Effector memory CD4-positive, alpha-beta T cell (primary cell): Measurements from ENCODE around the gene OR6S1.
"Not testable (repeated sequence)": the region's sequence is repeated elsewhere in the genome, so short reads cannot be mapped to it uniquely, and the experiment has no call there.

Experiments used
- DNase-seq, 3 donors: peaks; one replicate each; pipeline ENCODE4 v3.0.0-alpha.2; 2020
- H3K27ac ChIP-seq: 2 replicates; pipeline ENCODE4 v1.7.0; 2013; ENCODE audit warnings: mild to moderate bottlenecking, low read length, moderate library complexity; ENCODE audit not compliant: insufficient read depth, poor library complexity, severe bottlenecking
- H3K27me3 ChIP-seq: replicated peaks from 2 replicates; pipeline ENCODE4 v1.7.0; 2013; ENCODE audit warnings: mild to moderate bottlenecking, low read length; ENCODE audit not compliant: insufficient read depth, control insufficient read depth, poor library complexity, severe bottlenecking
- H3K36me3 ChIP-seq: 2 replicates; pipeline ENCODE4 v1.7.0; 2013; ENCODE audit warnings: mild to moderate bottlenecking, low read length, moderate library complexity; ENCODE audit not compliant: control insufficient read depth, insufficient read depth
- H3K4me1 ChIP-seq: 2 replicates; pipeline ENCODE4 v1.7.0; 2013; ENCODE audit warnings: low read length, mild to moderate bottlenecking; ENCODE audit not compliant: control insufficient read depth, insufficient read depth, poor library complexity, severe bottlenecking
- H3K4me3 ChIP-seq: 2 replicates; pipeline ENCODE4 v1.7.0; 2013; ENCODE audit warnings: low read length, low read depth, mild to moderate bottlenecking; ENCODE audit not compliant: insufficient read depth, poor library complexity, severe bottlenecking
- H3K9me3 ChIP-seq: 2 replicates; pipeline ENCODE4 v1.7.0; 2013; ENCODE audit warnings: mild to moderate bottlenecking, low read length, moderate library complexity; ENCODE audit not compliant: control insufficient read depth

The OR6S1 gene

GRCh38 chr14:20667957-20668356 lies 26.5 kb upstream of the OR6S1 start:
- Histone ChIP-seq H3K4me3 (no peak overlapping the region), H3K27ac (no peak overlapping the region), H3K27me3 (no peaks in the 10 kb centered on the region), H3K9me3 (no peaks in the 10 kb centered on the region), H3K36me3 (no peaks in the 10 kb centered on the region), H3K4me1 (peaks cover 14% of the 10 kb centered on the region)
- no peak for DNase-seq

DNA sequence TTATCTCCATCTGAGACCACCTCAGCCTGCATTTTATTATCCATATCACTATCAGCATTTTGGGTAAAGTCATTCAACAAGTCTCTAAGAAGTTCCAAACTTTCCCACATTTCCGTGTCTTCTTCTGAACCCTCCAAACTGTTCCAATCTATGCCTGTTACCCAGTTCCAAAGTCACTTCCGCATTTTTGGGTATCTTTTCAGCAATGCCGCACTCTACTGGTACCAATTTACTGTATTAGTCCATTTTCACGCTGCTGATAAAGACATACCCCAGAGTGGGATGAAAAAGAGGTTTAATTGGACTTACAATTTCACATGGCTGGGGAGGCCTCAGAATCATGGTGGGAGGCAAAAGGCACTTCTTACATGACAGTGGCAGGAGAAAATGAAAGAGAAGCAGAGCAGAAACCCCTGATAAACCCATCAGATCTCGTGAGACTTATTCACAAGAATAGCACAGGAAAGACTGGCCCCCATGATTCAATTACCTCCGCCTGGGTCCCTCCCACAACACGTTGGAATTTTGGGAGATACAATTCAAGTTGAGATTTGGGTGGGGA lies 25.0 kb upstream of the OR6S1 start:
- not testable (repeated sequence) for DNase-seq, H3K27me3 ChIP-seq, H3K9me3 ChIP-seq, H3K36me3 ChIP-seq, H3K4me3 ChIP-seq, H3K27ac ChIP-seq
- H3K4me1 ChIP-seq, result peaks cover 14% of the 10 kb centered on the region

- Histone ChIP-seq H3K27me3 (no peaks in the 10 kb centered on the region), H3K27ac (no peak overlapping the region), H3K4me1 (peaks cover 12% of the 10 kb centered on the region), H3K4me3 (peak overlapping the region; percentile 32), H3K36me3 (no peaks in the 10 kb centered on the region), H3K9me3 (no peaks in the 10 kb centered on the region)
- DNase-seq, result peak; percentile 64 to 72 (median 65)
Observed at GRCh38 chr14:20662968-20663732, 21.7 kb upstream of the OR6S1 start.

GRCh38 chr14:20661197-20661596 lies 19.7 kb upstream of the OR6S1 start:
- DNase-seq, result no peak
- no peak overlapping the region for H3K4me3 ChIP-seq
- H3K36me3 ChIP-seq, result no peaks in the 10 kb centered on the region
- H3K27ac ChIP-seq, result no peak overlapping the region
- peaks cover 11% of the 10 kb centered on the region for H3K4me1 ChIP-seq
- H3K9me3 ChIP-seq, result no peaks in the 10 kb centered on the region
- peaks cover 4% of the 10 kb centered on the region for H3K27me3 ChIP-seq

DNA sequence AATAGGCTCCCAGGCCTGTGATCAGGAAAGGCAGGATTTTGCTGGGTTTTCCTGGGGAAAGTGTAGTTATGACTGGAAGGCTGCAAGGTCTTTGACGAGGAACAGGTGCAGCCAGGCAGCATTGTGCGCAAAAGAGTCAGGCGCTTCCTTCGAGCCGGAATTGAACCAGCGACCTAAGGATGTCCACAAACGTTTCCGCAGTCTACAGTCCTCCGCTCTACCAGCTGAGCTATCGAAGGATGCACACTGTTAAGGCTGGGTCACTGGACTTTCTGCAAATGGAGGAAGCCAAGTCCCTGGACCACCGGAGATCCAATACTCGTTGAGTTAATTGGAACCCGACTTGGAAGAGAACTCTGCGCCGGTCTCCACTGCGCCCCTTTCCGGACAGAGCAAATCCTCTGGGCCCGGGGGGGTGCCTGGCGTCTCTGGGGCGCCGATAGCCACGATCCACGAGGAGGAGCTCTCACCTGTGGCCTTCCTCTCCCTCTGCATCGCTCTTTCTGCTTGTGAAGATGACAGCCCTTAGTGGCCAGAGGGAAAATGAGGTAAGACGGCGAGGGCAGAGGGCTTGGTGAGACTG lies 18.4 kb upstream of the OR6S1 start:
- no peak overlapping the region for H3K4me3 ChIP-seq
- H3K9me3 ChIP-seq, result no peaks in the 10 kb centered on the region
- H3K27me3 ChIP-seq, result peaks cover 12% of the 10 kb centered on the region

DNA sequence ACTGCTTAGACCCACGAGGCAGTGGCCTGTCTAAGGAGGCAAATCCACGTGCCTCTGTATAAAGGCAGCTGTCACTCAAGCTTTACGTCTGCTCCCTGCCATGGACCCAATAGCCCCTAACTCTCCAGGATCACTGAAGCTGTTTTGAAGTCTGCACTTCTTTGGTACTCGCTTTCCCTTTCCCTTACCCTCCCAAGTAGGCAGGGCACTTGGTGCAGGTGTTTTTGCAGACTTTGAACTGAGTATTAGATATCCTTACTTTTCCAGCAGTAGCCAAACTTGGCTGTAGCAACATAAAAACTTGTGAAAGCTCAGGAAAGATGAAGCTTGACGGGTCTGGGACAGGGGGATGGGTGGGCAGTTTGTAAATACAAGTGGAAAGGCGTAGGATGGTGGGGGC lies 17.8 kb upstream of the OR6S1 start:
- DNase-seq, result no peak
- H3K9me3 ChIP-seq, result no peaks in the 10 kb centered on the region
- peaks cover 12% of the 10 kb centered on the region for H3K27me3 ChIP-seq
- H3K36me3 ChIP-seq, result no peaks in the 10 kb centered on the region
- no peak overlapping the region for H3K27ac ChIP-seq
- H3K4me3 ChIP-seq, result no peak overlapping the region
- peaks cover 11% of the 10 kb centered on the region for H3K4me1 ChIP-seq

More for the DNA sequence above, 18.4 kb upstream of the OR6S1 start:
- Histone ChIP-seq H3K36me3 (no peaks in the 10 kb centered on the region), H3K27ac (no peak overlapping the region), H3K4me1 (peaks cover 11% of the 10 kb centered on the region)
- DNase-seq, result no peak

- H3K27ac ChIP-seq, result no peak overlapping the region
- H3K27me3 ChIP-seq, result peaks cover 17% of the 10 kb centered on the region
- H3K9me3 ChIP-seq, result no peaks in the 10 kb centered on the region
- H3K36me3 ChIP-seq, result no peaks in the 10 kb centered on the region
- no peak for DNase-seq
- H3K4me1 ChIP-seq, result peaks cover 13% of the 10 kb centered on the region
- H3K4me3 ChIP-seq, result no peak overlapping the region
Observed at GRCh38 chr14:20658246-20658645, 16.8 kb upstream of the OR6S1 start.

DNA sequence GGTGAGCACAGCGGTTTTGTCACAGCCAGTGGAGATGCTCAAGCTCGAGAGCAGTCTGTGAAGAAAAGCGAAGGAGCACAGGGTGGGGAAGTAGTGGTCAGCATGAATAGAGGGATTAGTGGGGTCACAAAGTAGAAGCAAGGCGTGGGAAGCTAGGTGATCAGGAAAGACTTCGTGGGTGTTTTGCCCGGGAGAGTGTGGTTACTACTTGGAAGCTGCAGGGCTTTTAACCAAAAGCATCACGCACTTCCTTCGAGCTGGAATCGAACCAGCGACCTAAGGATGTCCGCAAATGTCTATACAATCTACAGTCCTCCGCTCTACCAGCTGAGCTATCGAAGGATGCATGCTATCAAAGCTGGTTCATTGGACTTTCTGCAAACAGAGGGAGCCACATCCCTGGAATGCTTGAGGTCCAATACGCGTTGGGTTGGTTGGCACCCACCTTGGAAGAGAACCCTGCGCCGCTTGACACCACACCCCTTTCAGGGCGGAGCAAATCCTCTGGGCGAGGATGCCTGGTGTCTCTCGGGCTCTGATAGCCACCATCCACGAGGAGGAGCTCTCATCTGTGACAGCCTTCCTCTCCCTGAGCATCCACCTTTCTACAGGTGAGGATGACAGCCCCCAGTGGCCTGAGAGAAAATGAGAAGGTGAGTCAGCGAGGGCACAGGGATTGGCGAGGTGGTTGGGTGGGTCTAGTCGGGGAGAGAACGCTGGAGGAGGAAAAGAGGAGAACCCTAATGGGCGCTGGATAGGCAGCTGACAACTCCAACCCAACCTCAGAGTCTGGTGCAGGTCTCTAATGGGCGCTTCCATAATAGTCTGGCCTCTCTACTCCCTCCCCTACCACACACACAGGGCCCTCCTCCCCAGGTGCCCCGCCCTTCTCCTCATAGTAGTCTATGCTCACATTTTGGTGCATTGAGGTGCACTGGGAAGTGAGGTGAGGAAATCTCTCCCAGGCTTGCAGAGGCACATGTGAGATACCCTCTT lies 16.0 kb upstream of the OR6S1 start:
- H3K27me3 ChIP-seq, result peaks cover 24% of the 10 kb centered on the region

GRCh38 chr14:20656274-20656673 lies 14.8 kb upstream of the OR6S1 start:
- no peak overlapping the region for H3K4me3 ChIP-seq
- H3K27me3 ChIP-seq, result peaks cover 33% of the 10 kb centered on the region
- no peak overlapping the region for H3K27ac ChIP-seq
- H3K36me3 ChIP-seq, result no peaks in the 10 kb centered on the region
- DNase-seq, result no peak
- peaks cover 16% of the 10 kb centered on the region for H3K4me1 ChIP-seq
- H3K9me3 ChIP-seq, result no peaks in the 10 kb centered on the region

More for the DNA sequence above, 16.0 kb upstream of the OR6S1 start:
- Histone ChIP-seq H3K9me3 (no peaks in the 10 kb centered on the region), H3K4me3 (no peak overlapping the region), H3K27ac (no peak overlapping the region), H3K4me1 (peaks cover 16% of the 10 kb centered on the region), H3K36me3 (no peaks in the 10 kb centered on the region)
- peak in 2 of 3 donors; percentile 6 to 16 for DNase-seq
